ENCODE data around the gene METTL17. TPM values are rescaled to one million over a fixed set of nuclear protein-coding genes. Genes with fewer than 3 reads are reported as not detected.

METTL17 gene
- total RNA-seq, 1 donor from 2014 or later: 38.8 TPM

- Histone ChIP-seq H3K4me1 (peaks cover 27 to 38% of the 10 kb centered on the region in 2 donors), H3K36me3 (peaks cover 19 to 25% of the 10 kb centered on the region in 2 donors), H3K27me3 (no peaks in the 10 kb centered on the region), H3K4me3 (peak overlapping the region; percentile 88 to 97), H3K9me3 (no peaks in the 10 kb centered on the region), H3K27ac (peak overlapping the region; percentile 88 to 94)
- intact Hi-C loops (cut with DNase I): loop anchor here (1.0 to 10.0 kb wide), 7 partner anchors 36 to 657 kb away; partner anchors contain the start of genes CCNB1IP1, HNRNPC, NDRG2 and SUPT16H
- DNase-seq (ENCODE audit: low spot score in 2 of 2): no peak
- no peak for TF ChIP-seq CTCF (IDR thresholded peaks at IDR 0.05)
Measured at GRCh38 chr14:20988717-20989470, 886 bp upstream of the METTL17 start.

- Histone ChIP-seq H3K27me3 (no peaks in the 10 kb centered on the region), H3K36me3 (peaks cover 24 to 30% of the 10 kb centered on the region in 2 donors), H3K4me1 (peaks cover 27 to 38% of the 10 kb centered on the region in 2 donors)
Measured at GRCh38 chr14:20989471-20989786, 351 bp upstream of the METTL17 start.

GRCh38 chr14:20996521-20996920 lies 6.7 kb downstream of the METTL17 start:
- DNase-seq (ENCODE audit: low spot score in 2 of 2): no peak
- Histone ChIP-seq H3K4me3 (no peak overlapping the region), H3K36me3 (peaks cover 48 to 56% of the 10 kb centered on the region in 2 donors), H3K27ac (no peak overlapping the region), H3K4me1 (peaks cover 0 to 6% of the 10 kb centered on the region in 2 donors), H3K27me3 (no peaks in the 10 kb centered on the region), H3K9me3 (no peaks in the 10 kb centered on the region)
- no peak for TF ChIP-seq CTCF (IDR thresholded peaks at IDR 0.05)
- intact Hi-C loops (cut with DNase I): no loop called here

More at GRCh38 chr14:20989471-20989786, 351 bp upstream of the METTL17 start:
- Histone ChIP-seq H3K4me3 (peak overlapping the region; percentile 88 to 97), H3K27ac (peak overlapping the region; percentile 88 to 94), H3K9me3 (no peaks in the 10 kb centered on the region)
- no peak for DNase-seq (ENCODE audit: low spot score in 2 of 2)
- TF ChIP-seq CTCF (IDR thresholded peaks at IDR 0.05): no peak
- intact Hi-C loops (cut with DNase I): loop anchor here (1.0 to 10.0 kb wide), 7 partner anchors 36 to 657 kb away; partner anchors contain the start of genes CCNB1IP1, HNRNPC, NDRG2 and SUPT16H

GRCh38 chr14:20997115-20997514 lies 7.3 kb downstream of the METTL17 start:
- H3K4me3 ChIP-seq: no peak overlapping the region
- intact Hi-C loops (cut with DNase I): no loop called here
- DNase-seq (ENCODE audit: low spot score in 2 of 2): no peak
- no peaks in the 10 kb centered on the region for H3K9me3 ChIP-seq
- H3K36me3 ChIP-seq: peaks cover 47 to 50% of the 10 kb centered on the region in 2 donors
- H3K27ac ChIP-seq: no peak overlapping the region
- H3K27me3 ChIP-seq: no peaks in the 10 kb centered on the region
- no peaks in the 10 kb centered on the region for H3K4me1 ChIP-seq
- TF ChIP-seq CTCF (IDR thresholded peaks at IDR 0.05): no peak

GRCh38 chr14:20997564-20997963 lies 7.8 kb downstream of the METTL17 start:
- H3K36me3 ChIP-seq: peaks cover 42 to 46% of the 10 kb centered on the region in 2 donors
- H3K27ac ChIP-seq: no peak overlapping the region

More at GRCh38 chr14:20997564-20997963, 7.8 kb downstream of the METTL17 start:
- DNase-seq (ENCODE audit: low spot score in 2 of 2): no peak
- Histone ChIP-seq H3K27me3 (no peaks in the 10 kb centered on the region), H3K4me1 (no peaks in the 10 kb centered on the region), H3K4me3 (no peak overlapping the region), H3K9me3 (no peaks in the 10 kb centered on the region)
- no peak for TF ChIP-seq CTCF (IDR thresholded peaks at IDR 0.05)
- intact Hi-C loops (cut with DNase I): no loop called here
